Upper lobe of right lung (tissue), 1 donor: ENCODE results near the gene NUDT6. TPM values are rescaled to one million over a fixed set of nuclear protein-coding genes. Genes with fewer than 3 reads are reported as not detected.

ENCODE experiments used
- ATAC-seq: fragments of 200-7000 bp; cut with Tn5 transposase; one replicate; pipeline ENCODE4 v1.9.1; 2020; ENCODE audit warnings: mild to moderate bottlenecking, moderate library complexity
- DNase-seq: peaks from one replicate; pipeline ENCODE4 v3.0.0-alpha.2; 2020
- H3K27ac ChIP-seq: fragments of 200-600 bp; one replicate; pipeline ENCODE4 v1.8.0; 2022
- H3K27me3 ChIP-seq: fragments of 200-600 bp; one replicate; pipeline ENCODE4 v1.8.0; 2022; ENCODE audit warnings: mild to moderate bottlenecking
- H3K36me3 ChIP-seq: fragments of 200-600 bp; one replicate; pipeline ENCODE4 v1.8.0; 2022
- H3K4me1 ChIP-seq: fragments of 200-600 bp; one replicate; pipeline ENCODE4 v1.8.0; 2022
- H3K4me3 ChIP-seq: fragments of 200-600 bp; one replicate; pipeline ENCODE4 v1.8.0; 2022; ENCODE audit warnings: mild to moderate bottlenecking
- H3K9me3 ChIP-seq: fragments of 200-600 bp; one replicate; pipeline ENCODE4 v1.8.0; 2022
- intact Hi-C: fragments of 100-400 bp; cut with DNase I; formaldehyde crosslinking; loops from one replicate; pipeline ENCODE4 v1.11.0; 2022
- total RNA-seq: library from RNA; stranded (reverse); fragmentation: NEBNext Ultra II Directional; extraction: Animal tissue kit (Norgen Biotek cat#: 25700); gene quantifications from one replicate; pipeline ENCODE4 v1.2.1, GENCODE V29; 2021
- TF ChIP-seq, protein P1 (sequence below): fragments of 200-600 bp; IDR thresholded peaks from one replicate; pipeline ENCODE4 v1.8.0; 2022; ENCODE audit warnings: antibody characterized with exemption
- donor health status: DM: no; HTN: yes; CAD: no; lungs with severe emphysema.

NUDT6 gene
- total RNA-seq, 1 donor from 2014 or later, result 3.8 TPM

DNA sequence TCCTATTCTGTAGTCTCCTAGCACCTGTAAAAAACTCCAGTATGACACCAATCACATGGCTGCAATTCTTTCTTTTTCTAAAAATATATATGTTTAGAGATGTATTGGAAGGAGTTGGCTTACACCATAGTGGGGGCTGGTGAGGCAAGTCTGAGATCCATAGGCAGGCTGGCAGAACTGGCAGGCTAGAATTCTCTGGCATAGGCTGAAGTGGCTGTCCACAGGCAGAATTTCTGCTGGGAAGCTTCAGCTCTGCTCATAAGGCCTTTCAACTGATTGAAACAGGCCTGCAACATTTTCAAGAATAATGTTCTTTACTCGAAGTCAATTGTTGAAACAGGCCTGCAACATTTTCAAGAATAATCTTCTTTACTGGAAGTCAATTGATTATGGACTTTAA, 58.8 kb downstream of the NUDT6 start:
- intact Hi-C loops, result no loop called here
- Histone ChIP-seq H3K27ac (no peak overlapping the region), H3K4me3 (no peak overlapping the region), H3K4me1 (no peaks in the 10 kb centered on the region), H3K27me3 (no peaks in the 10 kb centered on the region), H3K9me3 (no peaks in the 10 kb centered on the region), H3K36me3 (no peaks in the 10 kb centered on the region)
- TF ChIP-seq, protein P1, sequence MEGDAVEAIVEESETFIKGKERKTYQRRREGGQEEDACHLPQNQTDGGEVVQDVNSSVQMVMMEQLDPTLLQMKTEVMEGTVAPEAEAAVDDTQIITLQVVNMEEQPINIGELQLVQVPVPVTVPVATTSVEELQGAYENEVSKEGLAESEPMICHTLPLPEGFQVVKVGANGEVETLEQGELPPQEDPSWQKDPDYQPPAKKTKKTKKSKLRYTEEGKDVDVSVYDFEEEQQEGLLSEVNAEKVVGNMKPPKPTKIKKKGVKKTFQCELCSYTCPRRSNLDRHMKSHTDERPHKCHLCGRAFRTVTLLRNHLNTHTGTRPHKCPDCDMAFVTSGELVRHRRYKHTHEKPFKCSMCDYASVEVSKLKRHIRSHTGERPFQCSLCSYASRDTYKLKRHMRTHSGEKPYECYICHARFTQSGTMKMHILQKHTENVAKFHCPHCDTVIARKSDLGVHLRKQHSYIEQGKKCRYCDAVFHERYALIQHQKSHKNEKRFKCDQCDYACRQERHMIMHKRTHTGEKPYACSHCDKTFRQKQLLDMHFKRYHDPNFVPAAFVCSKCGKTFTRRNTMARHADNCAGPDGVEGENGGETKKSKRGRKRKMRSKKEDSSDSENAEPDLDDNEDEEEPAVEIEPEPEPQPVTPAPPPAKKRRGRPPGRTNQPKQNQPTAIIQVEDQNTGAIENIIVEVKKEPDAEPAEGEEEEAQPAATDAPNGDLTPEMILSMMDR, result no peak
- DNase-seq (no peak), ATAC-seq (no peak)

DNA sequence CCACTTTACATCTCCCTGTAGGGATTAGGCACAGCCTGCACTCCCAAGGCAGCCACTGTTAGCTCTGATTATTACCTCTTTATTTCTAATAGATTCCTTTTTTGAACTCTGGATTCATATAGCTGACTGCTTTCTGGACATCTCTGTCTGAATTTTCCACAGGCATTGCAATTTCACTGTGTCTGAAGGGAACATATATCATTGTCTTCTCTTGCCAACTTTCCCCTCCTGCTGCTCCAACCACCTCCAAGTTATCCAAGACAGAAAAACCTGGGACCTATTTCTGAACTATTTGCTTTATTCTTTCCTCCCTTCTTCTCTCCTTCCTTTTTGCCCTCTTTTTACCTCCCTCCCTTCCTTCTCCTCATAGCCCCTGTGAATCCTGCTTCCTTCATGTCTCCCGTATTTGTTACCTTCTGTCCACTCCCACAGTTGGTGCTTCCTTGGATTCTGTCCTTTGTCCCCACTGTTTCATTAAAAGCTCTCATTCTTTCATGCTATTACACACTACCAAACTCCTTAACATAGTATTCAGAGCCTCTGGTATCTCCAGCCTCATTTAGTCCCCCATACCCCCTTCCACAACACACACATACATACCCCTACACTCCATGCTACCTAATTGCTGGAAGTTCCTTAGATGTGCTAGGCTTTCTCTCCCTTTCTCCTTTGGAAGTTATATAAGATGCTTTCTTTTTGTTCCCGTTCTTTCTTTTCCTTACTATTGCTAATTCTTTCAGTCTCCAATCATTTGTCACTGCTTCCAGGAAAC, 61.0 kb downstream of the NUDT6 start:
- TF ChIP-seq, protein P1, result no peak
- Histone ChIP-seq H3K4me1 (no peaks in the 10 kb centered on the region), H3K27ac (no peak overlapping the region), H3K36me3 (no peaks in the 10 kb centered on the region), H3K9me3 (no peaks in the 10 kb centered on the region), H3K27me3 (no peaks in the 10 kb centered on the region), H3K4me3 (no peak overlapping the region)
- intact Hi-C loops, result no loop called here
- DNase-seq (no peak), ATAC-seq (no peak)

DNA sequence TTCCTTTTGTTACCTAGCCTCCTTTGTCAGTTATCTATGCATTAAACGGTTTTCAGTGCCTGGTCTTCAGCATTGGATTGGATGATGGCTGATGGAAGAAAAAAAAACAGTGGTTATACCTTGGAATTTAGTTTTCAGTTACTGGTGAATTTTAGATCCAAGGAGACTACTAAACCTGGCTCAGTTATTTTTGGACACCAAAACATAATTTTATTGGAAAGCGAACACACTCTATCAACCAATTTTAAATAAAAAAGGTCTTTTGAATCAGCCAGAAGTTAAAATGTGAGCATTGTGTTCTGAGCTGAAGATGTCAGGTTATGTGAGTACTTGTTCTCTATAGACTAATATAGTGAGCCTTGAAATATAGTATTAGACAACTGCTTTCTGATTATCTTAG, 63.7 kb downstream of the NUDT6 start:
- TF ChIP-seq, protein P1, result no peak
- Histone ChIP-seq H3K27me3 (no peaks in the 10 kb centered on the region), H3K4me3 (no peak overlapping the region), H3K9me3 (no peaks in the 10 kb centered on the region), H3K4me1 (peaks cover 5% of the 10 kb centered on the region), H3K36me3 (no peaks in the 10 kb centered on the region), H3K27ac (no peak overlapping the region)
- intact Hi-C loops, result no loop called here
- DNase-seq (no peak), ATAC-seq (no peak)

DNA sequence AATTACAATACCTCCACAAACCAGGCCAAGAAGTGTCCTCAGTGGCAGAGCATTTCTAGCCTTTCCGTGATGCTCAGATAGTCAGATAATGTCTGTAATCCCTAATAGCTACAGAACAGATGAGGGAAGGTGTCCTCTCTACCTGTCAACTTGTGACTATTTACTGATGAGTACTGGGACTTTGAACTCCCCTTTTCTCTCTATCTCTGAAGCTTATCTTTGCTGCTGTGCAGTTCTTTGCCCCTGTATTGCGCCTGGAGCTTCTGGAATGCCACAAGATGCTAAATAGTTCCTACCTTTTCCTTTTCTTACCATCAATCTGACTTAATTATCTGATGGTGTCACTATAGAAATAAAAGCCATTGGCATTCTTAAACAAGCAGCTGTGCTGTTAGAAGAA, 65.2 kb downstream of the NUDT6 start:
- H3K27ac ChIP-seq, result no peak overlapping the region
- H3K4me1 ChIP-seq, result peaks cover 6% of the 10 kb centered on the region
- intact Hi-C loops, result no loop called here
- DNase-seq, result no peak
- no peak overlapping the region for H3K4me3 ChIP-seq
- no peaks in the 10 kb centered on the region for H3K36me3 ChIP-seq
- H3K9me3 ChIP-seq, result no peaks in the 10 kb centered on the region
- TF ChIP-seq, protein P1, result no peak
- ATAC-seq, result no peak
- H3K27me3 ChIP-seq, result no peaks in the 10 kb centered on the region

DNA sequence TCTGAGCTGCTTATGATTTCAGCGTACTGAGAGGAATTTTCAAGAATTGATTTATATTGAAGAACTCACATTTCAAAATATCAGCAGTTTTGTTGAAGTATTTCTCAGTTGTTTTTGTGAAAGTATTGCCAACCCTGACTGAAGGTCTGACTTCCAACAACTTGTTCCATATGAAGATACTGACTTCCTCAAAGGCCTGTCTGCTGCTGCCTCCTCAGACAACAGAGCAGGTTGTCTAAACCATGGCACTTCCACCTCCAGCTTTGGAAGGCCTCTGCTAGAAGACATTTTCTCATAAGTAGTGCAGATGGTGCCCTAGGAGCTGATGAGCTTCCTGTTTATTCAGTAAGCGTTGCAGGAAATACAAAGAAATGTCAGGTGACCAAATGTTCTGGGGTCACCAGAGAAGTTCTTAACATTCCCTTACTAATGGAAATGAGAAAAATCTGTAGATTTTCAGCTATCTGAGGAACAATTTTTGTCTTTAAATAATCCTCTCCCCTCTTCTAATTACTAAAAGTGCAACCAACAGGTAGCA, 67.0 kb downstream of the NUDT6 start:
- Histone ChIP-seq H3K4me1 (peaks cover 6% of the 10 kb centered on the region), H3K27ac (peak overlapping the region; percentile 40), H3K36me3 (no peaks in the 10 kb centered on the region), H3K27me3 (no peaks in the 10 kb centered on the region), H3K4me3 (no peak overlapping the region), H3K9me3 (no peaks in the 10 kb centered on the region)
- TF ChIP-seq, protein P1, result no peak
- no peak for DNase-seq
- intact Hi-C loops, result no loop called here
- ATAC-seq, result no peak
